RCC 7860 (cell line): Measurements from ENCODE around the gene LINGO3.
"Not testable (repeated sequence)": the region's sequence is repeated elsewhere in the genome, so short reads cannot be mapped to it uniquely, and the experiment has no call there.

Source experiments
- DNase-seq: peaks from one replicate; pipeline ENCODE4 v3.0.0-alpha.2; 2015; ENCODE audit warnings: low spot score
- FAIRE-seq: peaks from 2 replicates; lab custom pipeline; 2012; peaks lifted over from hg19 to GRCh38; lab: Jason Lieb, UNC

The LINGO3 gene

GRCh38 chr19:2308114-2308556, at the start of gene LINGO3:
Gene LINGO3, minus strand, starts transcription at chr19:2308154. Its CDS starts 16,378 bp downstream, at chr19:2291776.
- FAIRE-seq, result no peak
- no peak for DNase-seq

- no peak for FAIRE-seq
Measured at GRCh38 chr19:2356036-2356646, 48.2 kb upstream of the LINGO3 start.

GRCh38 chr19:2355168-2356035, 47.4 kb upstream of the LINGO3 start:
- peak; percentile 84 for DNase-seq
- FAIRE-seq, result peak; percentile 98

More at GRCh38 chr19:2356036-2356646, 48.2 kb upstream of the LINGO3 start:
- DNase-seq, result no peak

- FAIRE-seq, result no peak
Measured at GRCh38 chr19:2354670-2355069, 46.7 kb upstream of the LINGO3 start.

GRCh38 chr19:2353887-2354592, 46.1 kb upstream of the LINGO3 start:
- FAIRE-seq (no peak), DNase-seq (no peak)

More at GRCh38 chr19:2354670-2355069, 46.7 kb upstream of the LINGO3 start:
- DNase-seq, result no peak

- no peak for FAIRE-seq
- no peak for DNase-seq
Measured at GRCh38 chr19:2353159-2353886, 45.4 kb upstream of the LINGO3 start.

- no peak for FAIRE-seq
- no peak for DNase-seq
Measured at GRCh38 chr19:2352121-2352520, 44.2 kb upstream of the LINGO3 start.

GRCh38 chr19:2351591-2351990, 43.6 kb upstream of the LINGO3 start:
- no peak for DNase-seq
- no peak for FAIRE-seq

- FAIRE-seq, result no peak
Measured at GRCh38 chr19:2350656-2351055, 42.7 kb upstream of the LINGO3 start.

GRCh38 chr19:2349818-2350217, 41.9 kb upstream of the LINGO3 start:
- not testable (repeated sequence) for FAIRE-seq, DNase-seq

More at GRCh38 chr19:2350656-2351055, 42.7 kb upstream of the LINGO3 start:
- DNase-seq, result no peak

- FAIRE-seq (no peak), DNase-seq (no peak)
Measured at GRCh38 chr19:2345794-2346663, 38.1 kb upstream of the LINGO3 start.

GRCh38 chr19:2345076-2345475, 37.1 kb upstream of the LINGO3 start:
- no peak for FAIRE-seq
- DNase-seq, result no peak

GRCh38 chr19:2344381-2344870, 36.5 kb upstream of the LINGO3 start:
- FAIRE-seq (no peak), DNase-seq (no peak)

- DNase-seq (no peak), FAIRE-seq (no peak)
Measured at GRCh38 chr19:2343289-2343982, 35.5 kb upstream of the LINGO3 start.

- no peak for FAIRE-seq
Measured at GRCh38 chr19:2342656-2343288, 34.8 kb upstream of the LINGO3 start.

GRCh38 chr19:2341982-2342381, 34.0 kb upstream of the LINGO3 start:
- FAIRE-seq, result no peak
- no peak for DNase-seq

More at GRCh38 chr19:2342656-2343288, 34.8 kb upstream of the LINGO3 start:
- DNase-seq, result no peak

GRCh38 chr19:2341244-2341751, 33.3 kb upstream of the LINGO3 start:
- no peak for FAIRE-seq

More at GRCh38 chr19:2341244-2341751, 33.3 kb upstream of the LINGO3 start:
- no peak for DNase-seq
